ENCODE data around the gene HCFC1.

Gene HCFC1

GRCh38 chrX:153973127-153974002 lies 1.7 kb upstream of the HCFC1 start:
- H3K4me2 ChIP-seq (ENCODE audit: low read depth, low read length): peak overlapping the region; percentile 82
- no peaks in the 10 kb centered on the region for H3K9me2 ChIP-seq (replicated peaks; ENCODE audit: insufficient read depth, low read length)
- H3K79me2 ChIP-seq (ENCODE audit: low read length): peaks cover 41% of the 10 kb centered on the region
- H3F3A ChIP-seq (ENCODE audit: insufficient read depth, low read length): peaks cover 34% of the 10 kb centered on the region
- peak overlapping the region; percentile 94 for H3K9ac ChIP-seq (ENCODE audit: low read length)
- peak overlapping the region; percentile 95 for H3K27ac ChIP-seq (ENCODE audit: low read length)
- TF ChIP-seq CTCF (IDR thresholded peaks at IDR 0.05; ENCODE audit: low read length): no peak
- TF ChIP-seq EZH2phosphoT487 (IDR thresholded peaks at IDR 0.05; ENCODE audit: low read length): no peak
- no peak for TF ChIP-seq EZH2 (optimal IDR thresholded peaks at IDR 0.05; ENCODE audit: low read depth, low read length)
- H3K27me3 ChIP-seq (replicated peaks; ENCODE audit: insufficient read depth, low read length): no peaks in the 10 kb centered on the region
- peak overlapping the region; percentile 65 for H3K4me3 ChIP-seq (ENCODE audit: low read length)
- H4K20me1 ChIP-seq (ENCODE audit: insufficient read depth, low read length): peaks cover 1% of the 10 kb centered on the region; the same call in 1 of the 2 replicates
- no peak for DNase-seq
- H3K9me3 ChIP-seq (replicated peaks; ENCODE audit: insufficient read depth, low read length): no peaks in the 10 kb centered on the region
- no peaks in the 10 kb centered on the region for H3K36me3 ChIP-seq (replicated peaks; ENCODE audit: insufficient read depth, low read length)
- peaks cover 5% of the 10 kb centered on the region; the same call in 1 of the 2 replicates for H3K4me1 ChIP-seq (ENCODE audit: low read length)
- no peak overlapping the region for H2AFZ ChIP-seq (ENCODE audit: low read length)

- Histone ChIP-seq H3K4me1 (ENCODE audit: low read length) (peaks cover 13% of the 10 kb centered on the region), H3K27ac (ENCODE audit: low read length) (peak within 1 kb of the TSS; percentile 99), H4K20me1 (ENCODE audit: insufficient read depth, low read length) (peaks cover 5% of the 10 kb centered on the region; the same call in 1 of the 2 replicates), H3K27me3 (replicated peaks; ENCODE audit: insufficient read depth, low read length) (no peaks in the 10 kb centered on the region), H3K4me3 (ENCODE audit: low read length) (peak within 1 kb of the TSS; percentile 94), H3K36me3 (replicated peaks; ENCODE audit: insufficient read depth, low read length) (no peaks in the 10 kb centered on the region), H3K4me2 (ENCODE audit: low read depth, low read length) (peak within 1 kb of the TSS; percentile 82), H3K9me2 (replicated peaks; ENCODE audit: insufficient read depth, low read length) (no peaks in the 10 kb centered on the region), H3F3A (ENCODE audit: insufficient read depth, low read length) (peaks cover 36% of the 10 kb centered on the region), H3K9ac (ENCODE audit: low read length) (peak within 1 kb of the TSS; percentile 100), H3K79me2 (ENCODE audit: low read length) (peaks cover 49% of the 10 kb centered on the region), H3K9me3 (replicated peaks; ENCODE audit: insufficient read depth, low read length) (no peaks in the 10 kb centered on the region), H2AFZ (ENCODE audit: low read length) (no peak within 1 kb of the TSS)
- no peak for TF ChIP-seq CTCF (IDR thresholded peaks at IDR 0.05; ENCODE audit: low read length)
- no peak for TF ChIP-seq EZH2phosphoT487 (IDR thresholded peaks at IDR 0.05; ENCODE audit: low read length)
- no peak for TF ChIP-seq EZH2 (optimal IDR thresholded peaks at IDR 0.05; ENCODE audit: low read depth, low read length)
- peak; percentile 93 for DNase-seq
Measured at GRCh38 chrX:153972368-153973126, 929 bp upstream of the HCFC1 start, which contains the start of gene TMEM187. Gene TMEM187, plus strand, starts transcription at chrX:153972754. Its CDS starts 9,309 bp downstream, at chrX:153982063.

GRCh38 chrX:153971124-153971449 lies 531 bp downstream of the HCFC1 start:
- Histone ChIP-seq H3K9ac (ENCODE audit: low read length) (peak overlapping the region; percentile 100), H3K36me3 (replicated peaks; ENCODE audit: insufficient read depth, low read length) (no peaks in the 10 kb centered on the region), H3K9me2 (replicated peaks; ENCODE audit: insufficient read depth, low read length) (no peaks in the 10 kb centered on the region), H3K4me1 (ENCODE audit: low read length) (peaks cover 21% of the 10 kb centered on the region), H3F3A (ENCODE audit: insufficient read depth, low read length) (peaks cover 36% of the 10 kb centered on the region), H3K27ac (ENCODE audit: low read length) (peak overlapping the region; percentile 99), H3K79me2 (ENCODE audit: low read length) (peaks cover 64% of the 10 kb centered on the region), H2AFZ (ENCODE audit: low read length) (no peak overlapping the region), H3K4me3 (ENCODE audit: low read length) (peak overlapping the region; percentile 94), H3K27me3 (replicated peaks; ENCODE audit: insufficient read depth, low read length) (no peaks in the 10 kb centered on the region), H3K4me2 (ENCODE audit: low read depth, low read length) (peak overlapping the region; percentile 65; the same call in 1 of the 2 replicates), H4K20me1 (ENCODE audit: insufficient read depth, low read length) (peaks cover 16% of the 10 kb centered on the region; the same call in 1 of the 2 replicates), H3K9me3 (replicated peaks; ENCODE audit: insufficient read depth, low read length) (no peaks in the 10 kb centered on the region)
- TF ChIP-seq CTCF (IDR thresholded peaks at IDR 0.05; ENCODE audit: low read length) (no peak), EZH2 (optimal IDR thresholded peaks at IDR 0.05; ENCODE audit: low read depth, low read length) (no peak), EZH2phosphoT487 (IDR thresholded peaks at IDR 0.05; ENCODE audit: low read length) (no peak)
- DNase-seq: peak; percentile 85
